ENCODE measurements around the gene POTEB2.
"Not testable (repeated sequence)": the region's sequence is repeated elsewhere in the genome, so short reads cannot be mapped to it uniquely, and the experiment has no call there.

DNA sequence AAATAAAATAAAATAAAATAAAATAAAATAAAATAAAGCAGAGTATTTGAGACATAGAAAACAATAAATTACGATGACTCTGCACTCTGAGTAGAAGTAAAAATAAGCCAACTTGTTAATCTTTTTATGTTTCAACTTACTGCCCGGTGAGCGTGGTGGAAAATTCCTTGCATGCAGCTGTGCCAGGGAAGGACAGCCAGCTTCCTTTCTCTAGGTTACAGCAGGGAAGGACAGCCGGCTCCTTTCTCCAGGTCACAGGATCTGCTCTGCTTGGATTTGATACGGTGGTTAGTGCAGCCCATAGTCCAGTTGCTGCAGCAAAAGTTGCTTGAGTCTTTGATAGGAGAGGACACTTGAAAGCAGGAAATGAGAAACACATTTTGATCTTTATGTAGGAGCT, 13.8 kb upstream of the POTEB2 start:
- TF ChIP-seq ARNT (IDR thresholded peaks at IDR 0.05); BHLHE40 (IDR thresholded peaks at IDR 0.05; ENCODE audit: borderline replicate concordance); FOXK2 (IDR thresholded peaks at IDR 0.05); ELF4 (IDR thresholded peaks at IDR 0.05); SUZ12 (IDR thresholded peaks at IDR 0.05); SP1 (IDR thresholded peaks at IDR 0.05); CTBP1 (IDR thresholded peaks at IDR 0.05; ENCODE audit: borderline replicate concordance); TARDBP (IDR thresholded peaks at IDR 0.05); FOXM1 (IDR thresholded peaks at IDR 0.05; ENCODE audit: borderline replicate concordance); FOXA1 (IDR thresholded peaks at IDR 0.05); L3MBTL2 (conservative IDR thresholded peaks at IDR 0.05): not testable (repeated sequence)
- TF ChIP-seq, protein P1, sequence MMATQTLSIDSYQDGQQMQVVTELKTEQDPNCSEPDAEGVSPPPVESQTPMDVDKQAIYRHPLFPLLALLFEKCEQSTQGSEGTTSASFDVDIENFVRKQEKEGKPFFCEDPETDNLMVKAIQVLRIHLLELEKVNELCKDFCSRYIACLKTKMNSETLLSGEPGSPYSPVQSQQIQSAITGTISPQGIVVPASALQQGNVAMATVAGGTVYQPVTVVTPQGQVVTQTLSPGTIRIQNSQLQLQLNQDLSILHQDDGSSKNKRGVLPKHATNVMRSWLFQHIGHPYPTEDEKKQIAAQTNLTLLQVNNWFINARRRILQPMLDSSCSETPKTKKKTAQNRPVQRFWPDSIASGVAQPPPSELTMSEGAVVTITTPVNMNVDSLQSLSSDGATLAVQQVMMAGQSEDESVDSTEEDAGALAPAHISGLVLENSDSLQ (IDR thresholded peaks at IDR 0.05), result not testable (repeated sequence)
